Measurements from ENCODE around the gene OLFM1. TPM values are rescaled to one million over a fixed set of nuclear protein-coding genes. Genes with fewer than 3 reads are reported as not detected.

The OLFM1 gene
- total RNA-seq, 1 donor from 2014 or later: 26.0 TPM

DNA sequence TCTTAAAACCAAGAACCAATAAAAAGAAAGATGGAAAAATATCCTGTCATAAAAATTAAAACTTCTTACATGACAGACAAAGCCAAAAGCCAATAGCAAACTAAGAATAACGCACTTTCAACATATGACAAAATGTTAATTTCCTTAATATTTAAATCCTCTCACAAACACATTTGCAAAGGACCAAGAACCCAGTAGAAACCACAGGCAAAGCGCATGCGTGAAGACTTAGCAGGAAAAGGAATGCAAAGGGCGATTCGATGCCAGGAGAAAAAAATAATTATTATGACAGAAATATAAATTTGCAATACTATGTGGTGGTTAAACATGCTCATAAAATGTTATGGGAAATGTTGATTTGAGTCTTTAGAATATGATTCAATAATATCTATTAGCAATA lies 39.9 kb upstream of the OLFM1 start:
- no peaks in the 10 kb centered on the region for H3K36me3 ChIP-seq
- no peaks in the 10 kb centered on the region for H3K27me3 ChIP-seq
- TF ChIP-seq, protein P1, sequence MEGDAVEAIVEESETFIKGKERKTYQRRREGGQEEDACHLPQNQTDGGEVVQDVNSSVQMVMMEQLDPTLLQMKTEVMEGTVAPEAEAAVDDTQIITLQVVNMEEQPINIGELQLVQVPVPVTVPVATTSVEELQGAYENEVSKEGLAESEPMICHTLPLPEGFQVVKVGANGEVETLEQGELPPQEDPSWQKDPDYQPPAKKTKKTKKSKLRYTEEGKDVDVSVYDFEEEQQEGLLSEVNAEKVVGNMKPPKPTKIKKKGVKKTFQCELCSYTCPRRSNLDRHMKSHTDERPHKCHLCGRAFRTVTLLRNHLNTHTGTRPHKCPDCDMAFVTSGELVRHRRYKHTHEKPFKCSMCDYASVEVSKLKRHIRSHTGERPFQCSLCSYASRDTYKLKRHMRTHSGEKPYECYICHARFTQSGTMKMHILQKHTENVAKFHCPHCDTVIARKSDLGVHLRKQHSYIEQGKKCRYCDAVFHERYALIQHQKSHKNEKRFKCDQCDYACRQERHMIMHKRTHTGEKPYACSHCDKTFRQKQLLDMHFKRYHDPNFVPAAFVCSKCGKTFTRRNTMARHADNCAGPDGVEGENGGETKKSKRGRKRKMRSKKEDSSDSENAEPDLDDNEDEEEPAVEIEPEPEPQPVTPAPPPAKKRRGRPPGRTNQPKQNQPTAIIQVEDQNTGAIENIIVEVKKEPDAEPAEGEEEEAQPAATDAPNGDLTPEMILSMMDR (IDR thresholded peaks at IDR 0.05): no peak
- no peak overlapping the region for H3K27ac ChIP-seq
- H3K9me3 ChIP-seq: no peaks in the 10 kb centered on the region
- no peak overlapping the region for H3K4me3 ChIP-seq
- intact Hi-C loops (cut with DNase I): no loop called here
- H3K4me1 ChIP-seq: no peaks in the 10 kb centered on the region
- DNase-seq (no peak), ATAC-seq (no peak)

DNA sequence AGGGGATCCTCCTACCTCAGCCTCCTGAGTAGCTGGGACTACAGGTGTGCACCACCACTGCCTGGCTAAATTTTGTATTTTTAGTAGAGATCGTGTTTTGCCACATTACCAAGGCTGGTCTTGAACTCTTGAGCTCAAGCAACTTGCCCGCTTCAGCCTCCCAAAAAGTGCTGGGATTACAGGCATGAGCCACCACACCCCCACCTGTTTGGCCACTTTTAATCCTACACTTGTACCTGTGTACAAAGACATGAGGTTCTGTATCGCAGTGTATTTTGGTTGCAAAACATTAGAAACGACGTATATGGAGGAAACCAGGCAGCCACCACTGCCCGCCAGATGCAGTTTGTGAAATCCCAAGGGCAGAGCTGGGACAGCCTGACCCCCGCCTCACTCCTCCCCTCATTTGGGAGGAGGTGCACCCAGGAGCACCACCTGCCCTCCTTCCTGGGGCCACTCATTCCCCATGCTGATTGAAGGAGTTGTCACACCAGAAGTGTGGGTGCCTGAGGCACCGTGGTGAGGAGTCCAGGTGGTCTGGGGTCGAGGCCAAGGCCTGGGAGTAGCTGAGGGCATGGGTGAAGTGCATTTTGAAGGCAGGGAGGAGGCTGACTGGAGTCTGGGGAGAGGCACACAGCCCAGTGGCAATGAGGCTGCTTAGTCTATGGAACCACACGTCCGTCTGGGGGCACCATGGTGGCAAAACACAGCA lies 39.3 kb upstream of the OLFM1 start:
- ATAC-seq: no peak
- Histone ChIP-seq H3K27ac (no peak overlapping the region), H3K36me3 (no peaks in the 10 kb centered on the region), H3K4me3 (no peak overlapping the region), H3K9me3 (no peaks in the 10 kb centered on the region), H3K27me3 (no peaks in the 10 kb centered on the region), H3K4me1 (no peaks in the 10 kb centered on the region)
- TF ChIP-seq, protein P1 (IDR thresholded peaks at IDR 0.05): no peak
- DNase-seq: peak; percentile 50
- intact Hi-C loops (cut with DNase I): no loop called here

DNA sequence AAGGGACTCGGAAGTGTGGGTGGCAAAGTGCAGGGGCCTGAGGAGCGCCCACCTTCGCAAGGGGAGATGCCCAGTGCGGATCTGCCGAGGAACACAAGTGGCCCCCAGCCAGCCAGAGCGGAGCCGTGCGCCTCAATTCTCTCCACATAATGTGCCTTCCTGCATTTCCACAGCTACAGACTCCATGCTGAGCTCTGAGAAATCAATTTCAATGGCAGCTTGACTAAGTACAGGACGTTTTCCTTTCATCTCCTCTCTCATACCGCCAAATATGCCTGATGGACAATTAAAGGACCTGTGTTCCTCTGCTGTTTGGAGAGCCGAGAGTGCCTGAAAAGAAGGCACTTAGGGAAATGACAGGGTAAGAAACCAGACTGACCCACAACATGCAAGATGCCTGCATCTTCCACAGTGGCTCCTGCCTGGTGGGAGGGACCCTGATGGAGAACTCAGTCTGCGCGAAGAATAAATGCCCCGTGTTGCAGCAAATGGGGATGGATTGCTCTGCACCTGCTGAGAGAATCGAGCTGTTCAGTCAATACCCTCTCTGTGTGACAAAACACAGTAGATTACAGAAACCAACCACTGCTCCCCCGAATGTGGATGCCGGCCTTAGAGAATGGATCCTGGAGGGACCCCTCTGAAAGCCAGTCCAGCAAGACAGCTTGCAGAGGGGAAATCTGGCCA lies 38.6 kb upstream of the OLFM1 start:
- no peak overlapping the region for H3K27ac ChIP-seq
- no peak for ATAC-seq
- H3K9me3 ChIP-seq: no peaks in the 10 kb centered on the region
- H3K36me3 ChIP-seq: no peaks in the 10 kb centered on the region
- intact Hi-C loops (cut with DNase I): no loop called here
- no peaks in the 10 kb centered on the region for H3K27me3 ChIP-seq
- H3K4me1 ChIP-seq: no peaks in the 10 kb centered on the region
- TF ChIP-seq, protein P1 (IDR thresholded peaks at IDR 0.05): no peak
- no peak overlapping the region for H3K4me3 ChIP-seq
- no peak for DNase-seq

DNA sequence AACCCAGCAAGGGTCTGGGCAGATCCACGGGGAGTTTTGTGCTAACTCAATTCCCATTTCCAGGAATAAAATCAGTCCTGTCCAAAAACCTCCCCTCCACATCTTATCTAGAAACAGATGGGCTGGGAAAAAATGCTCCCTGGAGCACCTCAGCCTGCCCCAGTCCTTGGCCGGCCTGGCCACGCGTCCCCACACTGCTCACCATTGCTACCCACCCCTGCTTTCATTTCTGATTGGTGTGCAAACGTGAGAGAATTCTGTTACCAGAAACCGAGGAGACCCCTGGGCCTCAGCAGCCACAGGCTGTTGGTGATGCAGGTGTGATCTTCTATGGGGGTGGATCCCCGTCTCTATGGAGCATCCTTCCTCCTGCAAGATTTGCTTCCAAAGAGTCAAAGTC lies 38.0 kb upstream of the OLFM1 start:
- no peak for ATAC-seq
- TF ChIP-seq, protein P1 (IDR thresholded peaks at IDR 0.05): no peak
- intact Hi-C loops (cut with DNase I): no loop called here

DNA sequence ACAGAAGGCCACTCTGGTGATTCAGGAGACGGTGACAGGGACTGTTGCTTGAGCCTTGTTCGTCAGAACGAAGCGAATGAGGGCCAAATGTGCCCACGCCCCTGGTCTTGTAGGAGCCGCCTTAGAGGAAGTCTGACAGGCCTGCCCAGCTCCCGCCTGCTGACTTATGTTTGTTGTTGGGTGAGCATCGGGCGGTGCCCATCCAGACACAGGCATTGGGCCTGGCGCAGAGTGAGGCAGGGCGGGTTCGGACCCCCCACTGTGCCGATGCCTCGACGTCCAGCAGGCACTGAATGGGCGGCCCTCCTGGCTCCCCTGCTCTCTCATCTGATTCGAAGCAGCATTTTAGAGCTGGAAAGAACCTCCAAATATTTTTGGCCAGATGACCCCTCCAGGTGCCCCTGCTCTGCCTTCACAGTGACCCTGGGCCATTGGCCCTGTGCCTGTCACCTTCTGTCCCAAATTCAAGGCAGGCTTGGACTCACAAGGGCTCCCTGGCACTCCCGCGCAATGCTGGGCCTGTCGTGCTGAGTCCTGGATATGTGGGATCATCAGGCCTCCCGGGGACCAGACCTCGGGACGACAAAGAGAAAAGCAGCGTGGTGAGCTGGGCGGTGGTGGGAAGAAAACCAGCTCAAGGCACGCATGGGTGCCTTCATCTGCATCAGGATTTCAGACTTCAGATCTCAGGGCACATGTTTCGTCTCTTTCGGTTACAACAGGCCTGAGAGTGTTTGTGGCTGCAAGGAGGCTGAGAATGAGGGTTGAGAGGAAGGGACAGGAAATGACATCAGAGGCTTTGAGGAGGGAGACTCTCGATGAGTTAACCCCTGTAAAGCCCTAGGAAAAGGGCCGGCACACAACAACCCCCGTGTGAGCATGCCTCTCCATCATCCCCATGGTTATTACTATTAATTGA lies 37.1 kb upstream of the OLFM1 start:
- Histone ChIP-seq H3K27ac (no peak overlapping the region), H3K36me3 (no peaks in the 10 kb centered on the region), H3K4me3 (no peak overlapping the region), H3K27me3 (no peaks in the 10 kb centered on the region), H3K4me1 (no peaks in the 10 kb centered on the region), H3K9me3 (no peaks in the 10 kb centered on the region)
- TF ChIP-seq, protein P1 (IDR thresholded peaks at IDR 0.05): no peak
- DNase-seq (peak; percentile 57), ATAC-seq (no peak)
- intact Hi-C loops (cut with DNase I): no loop called here

More for the DNA sequence above, 38.0 kb upstream of the OLFM1 start:
- peak; percentile 22 for DNase-seq
- H3K4me1 ChIP-seq: no peaks in the 10 kb centered on the region
- H3K27me3 ChIP-seq: no peaks in the 10 kb centered on the region
- no peaks in the 10 kb centered on the region for H3K9me3 ChIP-seq
- no peaks in the 10 kb centered on the region for H3K36me3 ChIP-seq
- no peak overlapping the region for H3K4me3 ChIP-seq
- H3K27ac ChIP-seq: no peak overlapping the region
